ENCODE data around the gene RBM20. TPM values are rescaled to one million over a fixed set of nuclear protein-coding genes. Genes with fewer than 3 reads are reported as not detected.

Gene RBM20
- total and polyA plus RNA-seq, 2 of the 13 experiments (the other 11 are each of a cell fraction or from before 2014, with no cell fraction given): 0.02 to 0.22 TPM

DNA sequence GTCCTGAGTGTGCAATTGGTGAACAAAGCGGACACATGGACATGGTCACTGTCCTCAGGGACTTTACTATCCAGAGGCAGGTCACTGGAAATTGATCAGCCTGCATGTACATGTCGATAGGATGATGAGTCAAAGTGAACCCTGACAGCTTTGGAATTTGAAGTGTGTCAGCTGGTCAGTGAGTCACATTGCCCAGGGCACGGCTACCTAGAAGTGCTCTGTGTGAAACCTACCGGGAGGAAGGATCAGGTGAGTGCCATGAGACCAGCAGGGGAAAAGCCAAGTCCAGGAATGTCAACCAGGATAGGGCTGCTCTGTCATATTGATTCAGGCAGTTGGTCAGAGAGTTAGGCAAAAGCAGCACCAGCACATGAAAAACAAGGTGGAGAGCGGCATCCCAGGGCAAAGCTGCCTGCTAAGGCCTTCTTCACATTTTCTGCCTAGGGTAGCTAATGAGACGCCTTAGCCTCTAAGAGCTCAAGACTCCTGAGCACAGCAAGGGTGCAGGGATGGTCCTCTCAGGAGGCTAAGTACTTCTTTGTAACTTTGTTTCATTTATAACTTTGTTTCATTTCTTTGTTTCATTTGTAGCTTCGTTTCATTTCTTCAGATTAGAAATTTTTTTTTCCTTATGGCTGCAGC, 208.2 kb downstream of the RBM20 start (continued):
- TF ChIP-seq, protein P1, sequence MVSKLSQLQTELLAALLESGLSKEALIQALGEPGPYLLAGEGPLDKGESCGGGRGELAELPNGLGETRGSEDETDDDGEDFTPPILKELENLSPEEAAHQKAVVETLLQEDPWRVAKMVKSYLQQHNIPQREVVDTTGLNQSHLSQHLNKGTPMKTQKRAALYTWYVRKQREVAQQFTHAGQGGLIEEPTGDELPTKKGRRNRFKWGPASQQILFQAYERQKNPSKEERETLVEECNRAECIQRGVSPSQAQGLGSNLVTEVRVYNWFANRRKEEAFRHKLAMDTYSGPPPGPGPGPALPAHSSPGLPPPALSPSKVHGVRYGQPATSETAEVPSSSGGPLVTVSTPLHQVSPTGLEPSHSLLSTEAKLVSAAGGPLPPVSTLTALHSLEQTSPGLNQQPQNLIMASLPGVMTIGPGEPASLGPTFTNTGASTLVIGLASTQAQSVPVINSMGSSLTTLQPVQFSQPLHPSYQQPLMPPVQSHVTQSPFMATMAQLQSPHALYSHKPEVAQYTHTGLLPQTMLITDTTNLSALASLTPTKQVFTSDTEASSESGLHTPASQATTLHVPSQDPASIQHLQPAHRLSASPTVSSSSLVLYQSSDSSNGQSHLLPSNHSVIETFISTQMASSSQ (IDR thresholded peaks at IDR 0.05; ENCODE audit: low read depth): no peak
- TF ChIP-seq, protein P1 (CRISPR knock-in tag; IDR thresholded peaks at IDR 0.05; ENCODE audit: borderline replicate concordance): no peak
- TF ChIP-seq ZFP36L2 (CRISPR knock-in tag; IDR thresholded peaks at IDR 0.05) (no peak), ZSCAN29 (CRISPR knock-in tag; conservative IDR thresholded peaks at IDR 0.05) (no peak), KDM1A (CRISPR knock-in tag; IDR thresholded peaks at IDR 0.05) (no peak), RFX3 (CRISPR knock-in tag; IDR thresholded peaks at IDR 0.05) (no peak), ZNF570 (CRISPR knock-in tag; IDR thresholded peaks at IDR 0.05; ENCODE audit: borderline replicate concordance) (no peak), ZFP1 (CRISPR knock-in tag; IDR thresholded peaks at IDR 0.05) (no peak), MTF2 (CRISPR knock-in tag; IDR thresholded peaks at IDR 0.05; ENCODE audit: borderline replicate concordance) (no peak), BORCS8-MEF2B (CRISPR knock-in tag; IDR thresholded peaks at IDR 0.05) (no peak), ZNF709 (CRISPR knock-in tag; IDR thresholded peaks at IDR 0.05) (no peak), NFKBIZ (CRISPR knock-in tag; IDR thresholded peaks at IDR 0.05) (no peak), PAF1 (CRISPR knock-in tag; IDR thresholded peaks at IDR 0.05) (no peak), HDAC6 (IDR thresholded peaks at IDR 0.05; ENCODE audit: low read depth, low read length) (no peak), ZNF674 (CRISPR knock-in tag; IDR thresholded peaks at IDR 0.05; ENCODE audit: low read depth) (no peak), HNRNPK (IDR thresholded peaks at IDR 0.05; ENCODE audit: low read depth, low read length, poor library complexity, severe bottlenecking) (no peak), ZNF780A (CRISPR knock-in tag; IDR thresholded peaks at IDR 0.05) (no peak), SALL1 (CRISPR knock-in tag; IDR thresholded peaks at IDR 0.05) (peak; percentile 64), EHMT2 (IDR thresholded peaks at IDR 0.05; ENCODE audit: borderline replicate concordance, low read depth, low read length) (no peak)
- TF ChIP-seq, protein P2, sequence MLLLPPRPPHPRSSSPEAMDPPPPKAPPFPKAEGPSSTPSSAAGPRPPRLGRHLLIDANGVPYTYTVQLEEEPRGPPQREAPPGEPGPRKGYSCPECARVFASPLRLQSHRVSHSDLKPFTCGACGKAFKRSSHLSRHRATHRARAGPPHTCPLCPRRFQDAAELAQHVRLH (CRISPR knock-in tag; IDR thresholded peaks at IDR 0.05; ENCODE audit: borderline replicate concordance, low read depth): no peak
- TF ChIP-seq, protein P3, sequence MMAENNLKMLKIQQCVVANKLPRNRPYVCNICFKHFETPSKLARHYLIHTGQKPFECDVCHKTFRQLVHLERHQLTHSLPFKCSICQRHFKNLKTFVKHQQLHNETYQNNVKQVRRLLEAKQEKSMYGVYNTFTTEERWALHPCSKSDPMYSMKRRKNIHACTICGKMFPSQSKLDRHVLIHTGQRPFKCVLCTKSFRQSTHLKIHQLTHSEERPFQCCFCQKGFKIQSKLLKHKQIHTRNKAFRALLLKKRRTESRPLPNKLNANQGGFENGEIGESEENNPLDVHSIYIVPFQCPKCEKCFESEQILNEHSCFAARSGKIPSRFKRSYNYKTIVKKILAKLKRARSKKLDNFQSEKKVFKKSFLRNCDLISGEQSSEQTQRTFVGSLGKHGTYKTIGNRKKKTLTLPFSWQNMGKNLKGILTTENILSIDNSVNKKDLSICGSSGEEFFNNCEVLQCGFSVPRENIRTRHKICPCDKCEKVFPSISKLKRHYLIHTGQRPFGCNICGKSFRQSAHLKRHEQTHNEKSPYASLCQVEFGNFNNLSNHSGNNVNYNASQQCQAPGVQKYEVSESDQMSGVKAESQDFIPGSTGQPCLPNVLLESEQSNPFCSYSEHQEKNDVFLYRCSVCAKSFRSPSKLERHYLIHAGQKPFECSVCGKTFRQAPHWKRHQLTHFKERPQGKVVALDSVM (CRISPR knock-in tag; IDR thresholded peaks at IDR 0.05): no peak
- TF ChIP-seq, protein P4, sequence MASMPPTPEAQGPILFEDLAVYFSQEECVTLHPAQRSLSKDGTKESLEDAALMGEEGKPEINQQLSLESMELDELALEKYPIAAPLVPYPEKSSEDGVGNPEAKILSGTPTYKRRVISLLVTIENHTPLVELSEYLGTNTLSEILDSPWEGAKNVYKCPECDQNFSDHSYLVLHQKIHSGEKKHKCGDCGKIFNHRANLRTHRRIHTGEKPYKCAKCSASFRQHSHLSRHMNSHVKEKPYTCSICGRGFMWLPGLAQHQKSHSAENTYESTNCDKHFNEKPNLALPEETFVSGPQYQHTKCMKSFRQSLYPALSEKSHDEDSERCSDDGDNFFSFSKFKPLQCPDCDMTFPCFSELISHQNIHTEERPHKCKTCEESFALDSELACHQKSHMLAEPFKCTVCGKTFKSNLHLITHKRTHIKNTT (CRISPR knock-in tag; IDR thresholded peaks at IDR 0.05): no peak
- TF ChIP-seq, protein P5, sequence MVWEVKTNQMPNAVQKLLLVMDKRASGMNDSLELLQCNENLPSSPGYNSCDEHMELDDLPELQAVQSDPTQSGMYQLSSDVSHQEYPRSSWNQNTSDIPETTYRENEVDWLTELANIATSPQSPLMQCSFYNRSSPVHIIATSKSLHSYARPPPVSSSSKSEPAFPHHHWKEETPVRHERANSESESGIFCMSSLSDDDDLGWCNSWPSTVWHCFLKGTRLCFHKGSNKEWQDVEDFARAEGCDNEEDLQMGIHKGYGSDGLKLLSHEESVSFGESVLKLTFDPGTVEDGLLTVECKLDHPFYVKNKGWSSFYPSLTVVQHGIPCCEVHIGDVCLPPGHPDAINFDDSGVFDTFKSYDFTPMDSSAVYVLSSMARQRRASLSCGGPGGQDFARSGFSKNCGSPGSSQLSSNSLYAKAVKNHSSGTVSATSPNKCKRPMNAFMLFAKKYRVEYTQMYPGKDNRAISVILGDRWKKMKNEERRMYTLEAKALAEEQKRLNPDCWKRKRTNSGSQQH (CRISPR knock-in tag; IDR thresholded peaks at IDR 0.05; ENCODE audit: low read depth): no peak
